RWPE1 (cell line): ENCODE data around the gene FAM217A.

Source experiments
- CTCF ChIA-PET: fragments of 350-600 bp; sonication (Branson Sonifier 250); formaldehyde crosslinking; extraction: SDS; loops from one replicate; lab custom pipeline; 2021; lab: Yijun Ruan, JAX
- POLR2A ChIA-PET: fragments of 400-600 bp; formaldehyde crosslinking; extraction: SDS; loops from one replicate; lab custom pipeline; 2020; ENCODE audit warnings: antibody characterized with exemption; ENCODE audit not compliant: low non-redundant PET; lab: Yijun Ruan, JAX
- DNase-seq: peaks from one replicate; pipeline ENCODE4 v3.0.0; 2012; ENCODE audit warnings: low spot score
- H3K27ac ChIP-seq: fragments of 450-650 bp; 2 replicates; pipeline ENCODE4 v1.5.1; 2017
- CTCF ChIP-seq: fragments of 450-650 bp; conservative IDR thresholded peaks from 2 replicates; pipeline ENCODE4 v1.5.1; 2017; ENCODE audit warnings: low read depth, mild to moderate bottlenecking

FAM217A gene

DNA sequence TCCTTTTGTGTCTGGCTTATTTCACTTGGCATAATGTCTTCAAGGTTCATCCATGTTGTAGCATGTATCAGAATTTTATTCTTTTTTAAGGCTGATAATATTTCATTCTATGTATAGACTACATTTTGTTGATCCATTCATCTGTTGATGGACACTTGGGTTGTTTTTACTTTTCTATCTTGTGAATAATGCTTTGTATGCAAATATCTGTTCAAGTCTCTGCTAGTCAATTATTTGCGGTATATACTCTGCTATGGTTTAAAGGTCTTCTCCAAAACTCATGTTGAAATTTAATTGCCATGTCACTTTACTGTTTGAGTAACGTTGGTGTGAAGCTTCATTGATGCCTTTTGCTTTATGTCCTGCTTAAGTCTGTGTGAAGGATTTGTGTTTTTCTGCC lies 28.9 kb upstream of the FAM217A start:
- TF ChIP-seq CTCF, result no peak
- ChIA-PET CTCF (no interaction called here), POLR2A (no interaction called here)
- H3K27ac ChIP-seq, result no peak overlapping the region
- no peak for DNase-seq

DNA sequence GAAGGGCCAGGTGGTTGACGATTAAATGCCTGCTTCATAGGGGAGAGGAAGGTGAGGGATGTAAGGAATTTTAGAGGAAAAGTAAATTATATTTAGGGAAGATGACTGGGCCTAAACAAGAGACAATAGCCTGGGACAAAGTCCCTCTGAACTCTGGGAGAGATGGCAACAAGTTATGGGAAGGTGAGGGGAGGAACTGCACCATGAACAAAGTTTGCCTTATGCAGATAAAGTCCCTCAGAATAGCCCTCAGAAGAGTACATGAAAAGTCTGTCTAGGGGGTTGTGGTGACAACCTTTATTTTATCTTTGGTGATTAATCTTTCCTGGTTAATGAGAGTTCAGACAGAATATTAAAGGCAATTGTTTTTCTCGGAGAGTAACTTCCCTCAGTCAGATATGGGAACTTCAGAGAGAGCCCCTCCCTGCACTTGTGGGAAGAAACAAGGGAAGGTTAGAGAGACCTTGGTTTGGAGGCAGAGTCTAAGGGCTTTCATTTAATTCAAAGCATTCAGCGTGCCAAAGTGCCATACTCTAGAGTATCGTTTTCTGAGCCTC lies 27.1 kb upstream of the FAM217A start:
- TF ChIP-seq CTCF, result no peak
- H3K27ac ChIP-seq, result no peak overlapping the region
- no peak for DNase-seq
- ChIA-PET POLR2A (no interaction called here), CTCF (no interaction called here)

DNA sequence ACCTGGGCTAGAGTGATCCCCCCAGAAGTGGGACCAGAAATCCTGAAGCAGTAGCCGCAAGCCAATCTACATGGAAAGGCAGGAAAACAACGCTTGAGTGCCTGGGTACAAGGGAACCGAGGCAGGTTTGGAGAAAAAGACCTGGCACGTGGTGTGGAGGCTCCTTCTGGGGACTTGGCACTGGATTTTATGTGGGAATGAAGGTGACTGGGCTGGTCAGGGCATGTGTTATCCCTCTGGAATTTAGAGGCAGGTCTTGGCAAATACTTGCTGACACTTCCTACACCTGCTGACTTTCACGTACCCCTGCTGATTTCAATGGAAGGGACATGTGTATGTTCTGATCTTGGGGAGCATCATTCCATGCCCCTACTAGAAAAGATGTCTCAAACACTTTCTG lies 25.0 kb upstream of the FAM217A start:
- ChIA-PET POLR2A (no interaction called here), CTCF (no interaction called here)
- TF ChIP-seq CTCF, result no peak
- peak; percentile 89 for DNase-seq
- peak overlapping the region; percentile 57 for H3K27ac ChIP-seq

DNA sequence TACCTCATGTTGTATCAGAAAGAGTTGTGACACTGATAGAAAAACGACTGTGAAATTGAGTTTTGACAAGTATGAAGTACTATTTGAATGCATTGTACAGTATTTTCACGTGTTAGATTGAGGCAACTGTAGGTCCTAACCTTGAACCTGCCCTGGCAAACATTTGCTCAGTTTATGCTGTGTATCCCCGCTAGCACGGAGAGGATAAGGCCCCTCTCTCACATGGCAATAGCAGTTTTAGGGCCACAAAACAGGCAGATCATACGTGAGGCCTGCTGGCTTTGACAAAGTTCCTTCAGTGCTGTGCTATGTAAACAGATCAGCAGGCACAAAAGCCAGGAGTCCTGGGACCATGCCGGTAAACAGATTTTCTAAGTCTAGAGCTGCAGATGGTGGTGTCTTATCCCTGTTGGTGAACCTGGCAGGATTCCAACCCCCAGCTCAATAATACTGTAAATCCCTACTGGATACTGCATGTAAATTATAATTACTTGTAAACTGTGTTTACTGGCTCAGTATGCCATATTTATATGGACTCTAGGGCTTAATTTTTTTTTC lies 23.8 kb upstream of the FAM217A start:
- CTCF ChIA-PET, result interaction anchor here (1.4 kb wide), 1 partner anchor 53 kb away, joined by 4 read pairs; no protein-coding TSS in a partner anchor
- H3K27ac ChIP-seq, result no peak overlapping the region
- POLR2A ChIA-PET, result no interaction called here
- DNase-seq, result no peak
- no peak for TF ChIP-seq CTCF

GRCh38 chr6:4101298-4101697 lies 22.4 kb upstream of the FAM217A start:
- ChIA-PET POLR2A (no interaction called here), CTCF (no interaction called here)
- no peak for DNase-seq
- TF ChIP-seq CTCF, result no peak
- no peak overlapping the region for H3K27ac ChIP-seq

- ChIA-PET CTCF (no interaction called here), POLR2A (no interaction called here)
- H3K27ac ChIP-seq, result no peak overlapping the region
- TF ChIP-seq CTCF, result no peak
- no peak for DNase-seq
Measured at GRCh38 chr6:4100655-4101054, 21.7 kb upstream of the FAM217A start.
